HCT116 (cell line): Measurements from ENCODE around the gene CENPF. TPM values are rescaled to one million over a fixed set of nuclear protein-coding genes. Genes with fewer than 3 reads are reported as not detected.
A peak's percentile ranks its signal among the peaks of the same experiment; 100 is the strongest.

Experiments
- ATAC-seq: fragments of 200-7000 bp; cut with Tn5 transposase; 2 replicates; pipeline ENCODE4 v1.9.1; 2020; ENCODE audit warnings: mild to moderate bottlenecking, moderate library complexity
- BruUV-seq: library from RNA; stranded (reverse); fragments of 400-500 nt; replicated peaks from 2 replicates; lab custom pipeline; 2021; lab: Mats Ljungman, UMichigan
- CTCF ChIA-PET: fragments of 300-600 bp; sonication (Branson Sonifier 250); formaldehyde crosslinking; loops from one replicate; lab custom pipeline; 2021; ENCODE audit warnings: antibody characterized with exemption; lab: Charles Lee
- POLR2A ChIA-PET: fragments of 300-600, 350-600 bp; sonication (Branson Sonifier 250); formaldehyde crosslinking; loops from one replicate; lab custom pipeline; 2021; ENCODE audit warnings: antibody characterized with exemption; lab: Charles Lee
- RAD21 ChIA-PET, 2 experiments: fragments of 300-600 bp; sonication (Branson Sonifier 250); formaldehyde crosslinking; loops; one replicate each; lab custom pipeline; 2023; ENCODE audit warnings: low total read pairs in 2 of 2; ENCODE audit not compliant: uncharacterized antibody in 2 of 2, unreplicated experiment in 2 of 2, low non-redundant PET in 1 of 2; lab: Charles Lee
- DNase-seq: peaks from one replicate; pipeline ENCODE4 v3.0.0-alpha.2; 2010; ENCODE audit warnings: low read depth, low spot score
- H2AFZ ChIP-seq: fragments of 200-600 bp; shearing (Covaris generic), sonication (generic); 2 replicates; pipeline ENCODE4 v1.6.1; 2017; ENCODE audit warnings: low read depth, mixed run types, mixed read lengths, antibody characterized with exemption, low read length; ENCODE audit not compliant: poor library complexity, severe bottlenecking
- H3K27ac ChIP-seq: 2 replicates; pipeline ENCODE4 v1.5.1; 2012; ENCODE audit warnings: low read depth, low read length
- H3K27me3 ChIP-seq: fragments of 200-600 bp; sonication (generic); 2 replicates; pipeline ENCODE4 v1.6.1; 2016; ENCODE audit warnings: mixed run types, low read length, mixed read lengths; ENCODE audit not compliant: insufficient read depth
- H3K36me3 ChIP-seq, 2 experiments: fragments of 200-500 bp in 1 of 2; fragments of 200-600 bp in 1 of 2; sonication (Bioruptor generic) in 1 of 2; sonication (generic) in 1 of 2; 2 replicates each; pipeline versions ENCODE4 v1.5.1 to v1.6.1; 2014 to 2016; ENCODE audit warnings: low read length in 2 of 2, inconsistent platforms in 1 of 2, mixed read lengths in 1 of 2, mixed run types in 1 of 2; ENCODE audit not compliant: insufficient read depth in 2 of 2, control insufficient read depth in 1 of 2
- H3K4me1 ChIP-seq, 2 experiments: fragments of 200-600 bp in 1 of 2; sonication (generic) in 1 of 2; 2 replicates each; pipeline versions ENCODE4 v1.5.1 to v1.6.1; 2012 to 2017; ENCODE audit warnings: low read length in 2 of 2, inconsistent platforms in 1 of 2, mild to moderate bottlenecking in 1 of 2, mixed read lengths in 1 of 2, mixed run types in 1 of 2, moderate library complexity in 1 of 2; ENCODE audit not compliant: insufficient read depth in 2 of 2, control insufficient read depth in 1 of 2
- H3K4me2 ChIP-seq: fragments of 200-600 bp; sonication (generic); 2 replicates; pipeline ENCODE4 v1.6.1; 2017; ENCODE audit warnings: mixed run types, low read length, mixed read lengths
- H3K4me3 ChIP-seq, 2 experiments: fragments of 200-600 bp in 1 of 2; sonication (generic) in 1 of 2; replicated peaks in 1 of 2; 2 replicates each; pipeline ENCODE4 v1.5.1; 2011 to 2016; ENCODE audit warnings: low read length in 2 of 2, control low read depth in 1 of 2, low read depth in 1 of 2, mild to moderate bottlenecking in 1 of 2, mixed read lengths in 1 of 2, mixed run types in 1 of 2
- H3K79me2 ChIP-seq: fragments of 200-600 bp; sonication (generic); 2 replicates; pipeline ENCODE4 v1.6.1; 2017; ENCODE audit warnings: mild to moderate bottlenecking, mixed run types, low read length, moderate library complexity, mixed read lengths; ENCODE audit not compliant: insufficient read depth
- H3K9ac ChIP-seq: fragments of 200-600 bp; sonication (generic); 2 replicates; pipeline ENCODE4 v1.6.1; 2016; ENCODE audit warnings: low read length, mixed read lengths
- H3K9me2 ChIP-seq: fragments of 200-600 bp; sonication (generic), shearing (Covaris generic); 2 replicates; pipeline ENCODE4 v1.6.1; 2017; ENCODE audit warnings: mixed run types, mild to moderate bottlenecking, moderate library complexity; ENCODE audit not compliant: insufficient read depth
- H3K9me3 ChIP-seq, 2 experiments: fragments of 200-500 bp in 1 of 2; fragments of 200-600 bp in 1 of 2; sonication (Bioruptor generic) in 1 of 2; sonication (generic) in 1 of 2; 2 replicates each; pipeline ENCODE4 v1.6.1; 2014 to 2017; ENCODE audit warnings: low read length in 2 of 2, mixed read lengths in 2 of 2, inconsistent platforms in 1 of 2, low read depth in 1 of 2, mild to moderate bottlenecking in 1 of 2, mixed run types in 1 of 2, moderate library complexity in 1 of 2; ENCODE audit not compliant: control insufficient read depth in 1 of 2, insufficient read depth in 1 of 2
- H4K20me1 ChIP-seq: fragments of 200-600 bp; sonication (generic), shearing (Covaris generic); 2 replicates; pipeline ENCODE4 v1.6.1; 2017; ENCODE audit warnings: mixed run types, mild to moderate bottlenecking, moderate library complexity; ENCODE audit not compliant: insufficient read depth
- ATF3 ChIP-seq: IDR thresholded peaks from 2 replicates; pipeline ENCODE4 v1.6.1; 2012
- CBX3 ChIP-seq: IDR thresholded peaks from 2 replicates; pipeline ENCODE4 v1.6.1; 2012; ENCODE audit warnings: low read depth
- CEBPB ChIP-seq: IDR thresholded peaks from 2 replicates; pipeline ENCODE4 v1.6.1; 2012; ENCODE audit warnings: low read depth
- CTCF ChIP-seq, 3 experiments: fragments of 200-600 bp in 1 of 3; sonication (generic) in 1 of 3; IDR thresholded peaks in 2 of 3; conservative IDR thresholded peaks in 1 of 3; 2 replicates each; pipeline ENCODE4 v1.5.1; 2012 to 2017; ENCODE audit warnings: low read depth in 2 of 3, low read length in 2 of 3, antibody characterized with exemption in 1 of 3, borderline replicate concordance in 1 of 3, control low read depth in 1 of 3, mild to moderate bottlenecking in 1 of 3, mixed read lengths in 1 of 3, mixed run types in 1 of 3, moderate library complexity in 1 of 3; ENCODE audit not compliant: insufficient read depth in 1 of 3
- EZH2 ChIP-seq: fragments of 200-600 bp; sonication (generic); IDR thresholded peaks from 2 replicates; pipeline ENCODE4 v1.6.1; 2017; ENCODE audit warnings: antibody characterized with exemption, mixed run types
- EZH2phosphoT487 ChIP-seq: fragments of 200-600 bp; IDR thresholded peaks from 2 replicates; pipeline ENCODE4 v1.6.1; 2018; ENCODE audit warnings: antibody characterized with exemption, borderline replicate concordance
- JUND ChIP-seq: IDR thresholded peaks from 2 replicates; pipeline ENCODE4 v1.6.1; 2012
- POLR2A ChIP-seq: IDR thresholded peaks from 2 replicates; pipeline ENCODE4 v1.7.0; 2011; ENCODE audit warnings: borderline replicate concordance; ENCODE audit not compliant: insufficient read depth, insufficient read length; ENCODE audit errors: extremely low read depth
- RAD21 ChIP-seq: IDR thresholded peaks from 2 replicates; pipeline ENCODE4 v1.6.1; 2012; ENCODE audit warnings: low read depth, mild to moderate bottlenecking
- SIN3A ChIP-seq: IDR thresholded peaks from 2 replicates; pipeline ENCODE4 v1.6.1; 2012; ENCODE audit warnings: low read depth
- SRF ChIP-seq: IDR thresholded peaks from 2 replicates; pipeline ENCODE4 v1.6.1; 2012; ENCODE audit warnings: low read depth
- TCF7L2 ChIP-seq: IDR thresholded peaks from 2 replicates; pipeline ENCODE4 v1.7.0; 2011; ENCODE audit warnings: borderline replicate concordance, inconsistent platforms; ENCODE audit not compliant: insufficient read depth, insufficient read length; ENCODE audit errors: extremely low read depth
- ZBTB33 ChIP-seq: IDR thresholded peaks from 2 replicates; pipeline ENCODE4 v1.6.1; 2011; ENCODE audit warnings: mild to moderate bottlenecking, low read length, moderate library complexity; ENCODE audit not compliant: insufficient replicate concordance; ENCODE audit errors: extremely low read depth
- ZNF274 ChIP-seq: fragments of 200-500 bp; sonication (Bioruptor generic); IDR thresholded peaks from 2 replicates; pipeline ENCODE4 v1.6.1; 2014; ENCODE audit warnings: mild to moderate bottlenecking, low read depth, low read length, inconsistent platforms
- intact Hi-C: fragments of 100-400 bp; cut with micrococcal nuclease; formaldehyde crosslinking; loops from 2 replicates; pipeline ENCODE4 v1.10.0; 2022
- total RNA-seq: library from RNA; stranded (reverse); gene quantifications from one replicate; pipeline ENCODE4 v1.2.1, GENCODE V29; 2021; ENCODE audit not compliant: unreplicated experiment

CENPF gene
- total RNA-seq, 1 experiment from 2014 or later = 120 TPM

- no peak overlapping the region for H3K27ac ChIP-seq
- no peaks in the 10 kb centered on the region for H3K27me3 ChIP-seq
- no peak for ATAC-seq
Measured at GRCh38 chr1:214615109-214615508, 12.1 kb downstream of the CENPF start.

More at GRCh38 chr1:214615109-214615508, 12.1 kb downstream of the CENPF start:
- no peak overlapping the region for H3K4me3 ChIP-seq
- no peaks in the 10 kb centered on the region for H3K9me2 ChIP-seq
- TF ChIP-seq CEBPB (no peak), SRF (no peak), ZNF274 (no peak), CTCF (IDR thresholded peaks at IDR 0.05 in 2 of 3, conservative IDR thresholded peaks at IDR 0.05 in 1 of 3; ENCODE audit: borderline replicate concordance in 1 of 3, insufficient read depth in 1 of 3, low read depth in 2 of 3, low read length in 2 of 3) (no peak), POLR2A (no peak), JUND (no peak), SIN3A (no peak), RAD21 (no peak), EZH2 (no peak), CBX3 (no peak), TCF7L2 (no peak), ATF3 (no peak), EZH2phosphoT487 (no peak), ZBTB33 (no peak)
- TF ChIP-seq, all 23 proteins: peak for 0
- Histone ChIP-seq H3K4me1 (no peaks in the 10 kb centered on the region), H3K79me2 (peaks cover 68% of the 10 kb centered on the region), H3K4me2 (no peak overlapping the region), H4K20me1 (0 out of 2 replicates have a peak, but pooled peaks cover 3% of the 10 kb centered on the region), H2AFZ (no peak overlapping the region), H3K36me3 (peaks cover 27 to 28% of the 10 kb centered on the region in 2 experiments; a peak in 3 of 4 replicates), H3K9me3 (no peaks in the 10 kb centered on the region), H3K9ac (no peak overlapping the region)
- no peak for DNase-seq
- ChIA-PET CTCF (no interaction called here), RAD21 (no interaction called here), POLR2A (no interaction called here)
- intact Hi-C loops = no loop called here
- TSS peak; percentile 11 for BruUV-seq
